HepG2 (cell line): ENCODE measurements around the gene UBE2M. TPM values are rescaled to one million over a fixed set of nuclear protein-coding genes. Genes with fewer than 3 reads are reported as not detected.

Source experiments
- ATF3 ChIP-seq: sonication (generic); formaldehyde crosslinking; IDR thresholded peaks from 2 replicates; pipeline ENCODE4 v1.4.0; 2020; ENCODE audit warnings: missing genetic modification reagents
- BORCS8-MEF2B ChIP-seq: sonication (generic); formaldehyde crosslinking; IDR thresholded peaks from 2 replicates; pipeline ENCODE4 v1.8.0; 2022; ENCODE audit warnings: mild to moderate bottlenecking, missing genetic modification reagents
- ELF1 ChIP-seq: sonication (generic); formaldehyde crosslinking; IDR thresholded peaks from 2 replicates; pipeline ENCODE4 v1.4.0; 2020; ENCODE audit warnings: missing genetic modification reagents
- NCOA2 ChIP-seq: sonication (generic); formaldehyde crosslinking; IDR thresholded peaks from 2 replicates; pipeline ENCODE4 v1.8.0; 2022; ENCODE audit warnings: inconsistent platforms
- NR2C2 ChIP-seq: sonication (generic); formaldehyde crosslinking; IDR thresholded peaks from 2 replicates; pipeline ENCODE4 v1.4.0; 2020; ENCODE audit warnings: missing genetic modification reagents, mild to moderate bottlenecking, moderate library complexity, borderline replicate concordance
- NR2F2 ChIP-seq: IDR thresholded peaks from 2 replicates; pipeline ENCODE4 v1.6.1; 2012; ENCODE audit warnings: low read depth, inconsistent platforms, borderline replicate concordance
- SAP130 ChIP-seq: IDR thresholded peaks from 2 replicates; pipeline ENCODE4 v1.6.1; 2016; ENCODE audit warnings: low read depth
- SIN3B ChIP-seq: fragments of 150-350 bp; IDR thresholded peaks from 2 replicates; pipeline ENCODE4 v1.6.1; 2014; ENCODE audit warnings: low read length
- TFDP1 ChIP-seq: IDR thresholded peaks from 2 replicates; pipeline ENCODE4 v1.6.1; 2016; ENCODE audit warnings: missing compliant biosample characterization, missing genetic modification reagents, borderline replicate concordance
- ZBED4 ChIP-seq: sonication (generic); formaldehyde crosslinking; IDR thresholded peaks from 2 replicates; pipeline ENCODE4 v1.4.0; 2020; ENCODE audit warnings: missing genetic modification reagents, borderline replicate concordance
- ZFP82 ChIP-seq: sonication (generic); formaldehyde crosslinking; IDR thresholded peaks from 2 replicates; pipeline ENCODE4 v1.5.1; 2020; ENCODE audit warnings: mild to moderate bottlenecking, missing genetic modification reagents, borderline replicate concordance
- ZNF256 ChIP-seq: sonication (generic); formaldehyde crosslinking; conservative IDR thresholded peaks from 2 replicates; pipeline ENCODE4 v1.4.0; 2020; ENCODE audit warnings: missing genetic modification reagents
- polyA plus RNA-seq, 8 experiments: library from polyadenylated mRNA; depleted of rRNA in 3 of 8; stranded (reverse) in 7 of 8; unstranded in 1 of 8; fragments of >200 nt; fragmentation: Illumina TruSeq in 4 of 8; extraction: Trizol in 4 of 8; gene quantifications; 2 replicates each; pipeline versions ENCODE4 v1.2.1 to v1.2.3, GENCODE V29; 2011 to 2016; ENCODE audit warnings: low read depth in 4 of 8, missing spikeins in 1 of 8, mixed read lengths in 1 of 8; ENCODE audit not compliant: insufficient read depth in 1 of 8
- total RNA-seq, 5 experiments: library from RNA; depleted of rRNA; stranded (reverse); fragments of >200 nt; fragmentation: Illumina TruSeq; extraction: Trizol; gene quantifications; 2 replicates each; pipeline ENCODE4 v1.2.3, GENCODE V29; 2016; ENCODE audit warnings: low read depth in 1 of 5
- TF ChIP-seq, protein P1 (sequence below): sonication (generic); formaldehyde crosslinking; conservative IDR thresholded peaks from 2 replicates; pipeline ENCODE4 v1.8.0; 2022; ENCODE audit warnings: mild to moderate bottlenecking, moderate library complexity, missing genetic modification reagents
- TF ChIP-seq, protein P2 (sequence below): sonication (generic); formaldehyde crosslinking; IDR thresholded peaks from 2 replicates; pipeline ENCODE4 v1.5.0; 2020; ENCODE audit warnings: missing genetic modification reagents
- TF ChIP-seq, protein P3 (sequence below): sonication (generic); formaldehyde crosslinking; IDR thresholded peaks from 2 replicates; pipeline ENCODE4 v1.4.0; 2020; ENCODE audit warnings: mild to moderate bottlenecking, missing genetic modification reagents

The UBE2M gene
- total and polyA plus RNA-seq, 2 of the 13 experiments (the other 11 are each of a cell fraction or from before 2014, with no cell fraction given) = 36.2 to 50.3 TPM

DNA sequence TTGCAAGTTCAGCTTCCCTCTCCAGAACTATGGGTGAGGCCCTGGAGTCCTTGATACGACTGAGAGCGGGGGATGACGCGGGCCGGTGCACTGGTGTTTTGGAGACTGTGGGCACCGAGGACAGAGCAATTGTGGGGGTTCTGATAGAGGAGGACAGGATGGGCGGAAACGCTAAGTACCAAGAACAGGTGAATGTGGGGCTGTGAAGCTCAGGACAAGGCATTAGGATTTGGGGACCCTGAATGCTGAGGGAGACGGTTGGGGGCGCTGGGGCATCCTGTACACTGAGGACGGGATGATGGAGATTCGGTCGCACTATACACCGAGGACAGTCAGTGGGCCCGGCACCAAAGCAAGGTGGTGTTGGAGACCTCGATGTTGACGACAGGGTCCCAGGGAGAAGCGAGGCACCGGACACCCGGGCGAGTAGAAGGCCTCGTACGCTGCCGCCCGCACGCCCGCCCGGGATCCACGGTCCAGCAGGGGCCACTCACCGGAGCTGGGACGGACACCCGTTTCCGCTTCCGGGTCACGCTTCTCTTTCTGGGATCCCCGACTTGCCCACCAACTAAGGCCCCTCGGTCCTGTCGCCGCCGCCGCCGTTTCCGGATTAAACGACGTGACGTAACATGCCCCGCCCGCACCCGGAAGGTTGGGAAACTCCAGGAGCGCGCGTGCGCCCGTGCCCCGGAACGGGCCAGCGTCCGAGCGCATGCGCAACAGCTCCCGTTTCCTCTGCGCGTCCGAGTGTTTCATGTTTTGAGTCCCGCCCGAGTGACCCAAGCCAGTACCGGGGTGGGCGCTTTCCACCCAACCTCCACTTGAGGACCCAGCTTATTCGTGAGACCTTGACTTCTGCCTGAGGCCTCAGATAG lies 3.7 kb downstream of the UBE2M start, which contains the start of gene CHMP2A (continued):
- TF ChIP-seq, protein P1, sequence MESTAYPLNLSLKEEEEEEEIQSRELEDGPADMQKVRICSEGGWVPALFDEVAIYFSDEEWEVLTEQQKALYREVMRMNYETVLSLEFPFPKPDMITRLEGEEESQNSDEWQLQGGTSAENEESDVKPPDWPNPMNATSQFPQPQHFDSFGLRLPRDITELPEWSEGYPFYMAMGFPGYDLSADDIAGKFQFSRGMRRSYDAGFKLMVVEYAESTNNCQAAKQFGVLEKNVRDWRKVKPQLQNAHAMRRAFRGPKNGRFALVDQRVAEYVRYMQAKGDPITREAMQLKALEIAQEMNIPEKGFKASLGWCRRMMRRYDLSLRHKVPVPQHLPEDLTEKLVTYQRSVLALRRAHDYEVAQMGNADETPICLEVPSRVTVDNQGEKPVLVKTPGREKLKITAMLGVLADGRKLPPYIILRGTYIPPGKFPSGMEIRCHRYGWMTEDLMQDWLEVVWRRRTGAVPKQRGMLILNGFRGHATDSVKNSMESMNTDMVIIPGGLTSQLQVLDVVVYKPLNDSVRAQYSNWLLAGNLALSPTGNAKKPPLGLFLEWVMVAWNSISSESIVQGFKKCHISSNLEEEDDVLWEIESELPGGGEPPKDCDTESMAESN (CRISPR knock-in tag) = 0 out of 2 replicates have a peak, but pooled peaks have one; percentile 38
- TF ChIP-seq, protein P2, sequence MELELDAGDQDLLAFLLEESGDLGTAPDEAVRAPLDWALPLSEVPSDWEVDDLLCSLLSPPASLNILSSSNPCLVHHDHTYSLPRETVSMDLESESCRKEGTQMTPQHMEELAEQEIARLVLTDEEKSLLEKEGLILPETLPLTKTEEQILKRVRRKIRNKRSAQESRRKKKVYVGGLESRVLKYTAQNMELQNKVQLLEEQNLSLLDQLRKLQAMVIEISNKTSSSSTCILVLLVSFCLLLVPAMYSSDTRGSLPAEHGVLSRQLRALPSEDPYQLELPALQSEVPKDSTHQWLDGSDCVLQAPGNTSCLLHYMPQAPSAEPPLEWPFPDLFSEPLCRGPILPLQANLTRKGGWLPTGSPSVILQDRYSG (CRISPR knock-in tag) = no peak
- TF ChIP-seq ATF3 (CRISPR knock-in tag) = 0 out of 2 replicates have a peak, but pooled peaks have one; percentile 18
- TF ChIP-seq BORCS8-MEF2B (CRISPR knock-in tag) = 0 out of 2 replicates have a peak, but pooled peaks have one; percentile 3
- no peak for TF ChIP-seq ZNF256 (CRISPR knock-in tag)
- no peak; the same call in 1 of the 2 replicates for TF ChIP-seq TFDP1 (CRISPR knock-in tag)
- TF ChIP-seq, protein P3, sequence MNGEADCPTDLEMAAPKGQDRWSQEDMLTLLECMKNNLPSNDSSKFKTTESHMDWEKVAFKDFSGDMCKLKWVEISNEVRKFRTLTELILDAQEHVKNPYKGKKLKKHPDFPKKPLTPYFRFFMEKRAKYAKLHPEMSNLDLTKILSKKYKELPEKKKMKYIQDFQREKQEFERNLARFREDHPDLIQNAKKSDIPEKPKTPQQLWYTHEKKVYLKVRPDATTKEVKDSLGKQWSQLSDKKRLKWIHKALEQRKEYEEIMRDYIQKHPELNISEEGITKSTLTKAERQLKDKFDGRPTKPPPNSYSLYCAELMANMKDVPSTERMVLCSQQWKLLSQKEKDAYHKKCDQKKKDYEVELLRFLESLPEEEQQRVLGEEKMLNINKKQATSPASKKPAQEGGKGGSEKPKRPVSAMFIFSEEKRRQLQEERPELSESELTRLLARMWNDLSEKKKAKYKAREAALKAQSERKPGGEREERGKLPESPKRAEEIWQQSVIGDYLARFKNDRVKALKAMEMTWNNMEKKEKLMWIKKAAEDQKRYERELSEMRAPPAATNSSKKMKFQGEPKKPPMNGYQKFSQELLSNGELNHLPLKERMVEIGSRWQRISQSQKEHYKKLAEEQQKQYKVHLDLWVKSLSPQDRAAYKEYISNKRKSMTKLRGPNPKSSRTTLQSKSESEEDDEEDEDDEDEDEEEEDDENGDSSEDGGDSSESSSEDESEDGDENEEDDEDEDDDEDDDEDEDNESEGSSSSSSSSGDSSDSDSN (CRISPR knock-in tag) = peak; percentile 68
- no peak for TF ChIP-seq ZBED4 (CRISPR knock-in tag)
- TF ChIP-seq SIN3B = no peak
- TF ChIP-seq NR2C2 (CRISPR knock-in tag) = peak; percentile 99
- peak; percentile 94 for TF ChIP-seq ELF1 (CRISPR knock-in tag)
- 0 out of 2 replicates have a peak, but pooled peaks have one; percentile 3 for TF ChIP-seq NCOA2 (CRISPR knock-in tag)
- peak; percentile 65 for TF ChIP-seq SAP130 (CRISPR knock-in tag)
- TF ChIP-seq ZFP82 (CRISPR knock-in tag) = 0 out of 2 replicates have a peak, but pooled peaks have one; percentile 46
- TF ChIP-seq NR2F2 = no peak
